NCI-H524 (cell line): ENCODE results near the gene SYNRG.
A peak's percentile ranks its signal among the peaks of the same experiment; 100 is the strongest.
"Not testable (repeated sequence)": the region's sequence is repeated elsewhere in the genome, so short reads cannot be mapped to it uniquely, and the experiment has no call there.

ENCODE experiments used
- DNase-seq, 2 experiments: peaks; one replicate each; lab custom pipeline; 2025; lab: John Stamatoyannopoulos, UW

The SYNRG gene

DNA sequence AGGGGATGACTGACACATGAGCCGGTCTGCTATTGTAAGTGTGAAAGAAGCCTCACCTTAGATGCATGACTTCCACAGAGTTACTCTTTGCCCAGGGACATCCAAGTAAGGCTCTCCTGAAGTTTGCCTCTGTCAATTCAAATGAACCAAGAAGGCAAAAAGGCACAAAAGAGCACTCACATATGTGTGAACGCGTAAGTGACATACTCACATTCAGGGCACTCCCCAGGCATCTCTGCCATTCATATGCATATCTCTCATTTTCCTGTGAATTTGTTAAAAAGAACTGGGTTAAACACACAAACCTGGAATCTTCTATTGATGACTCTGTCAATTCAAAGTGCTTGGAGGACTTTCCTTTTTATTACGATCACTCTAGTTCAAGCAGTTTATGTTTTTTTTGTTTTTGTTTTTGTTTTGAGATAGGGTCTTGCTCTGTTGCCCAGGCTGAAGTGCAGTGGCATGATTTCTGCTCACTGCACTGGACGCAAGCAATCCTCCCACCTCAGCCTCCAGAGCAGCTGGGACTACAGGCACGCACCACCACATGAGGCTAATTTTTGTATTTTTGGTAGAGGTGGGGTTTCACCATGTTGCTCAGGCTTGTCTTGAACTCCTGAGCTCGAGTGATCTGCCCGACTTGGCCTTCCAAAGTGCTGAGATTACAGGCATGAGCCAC lies 70.1 kb downstream of the SYNRG start:
- DNase-seq: no peak

DNA sequence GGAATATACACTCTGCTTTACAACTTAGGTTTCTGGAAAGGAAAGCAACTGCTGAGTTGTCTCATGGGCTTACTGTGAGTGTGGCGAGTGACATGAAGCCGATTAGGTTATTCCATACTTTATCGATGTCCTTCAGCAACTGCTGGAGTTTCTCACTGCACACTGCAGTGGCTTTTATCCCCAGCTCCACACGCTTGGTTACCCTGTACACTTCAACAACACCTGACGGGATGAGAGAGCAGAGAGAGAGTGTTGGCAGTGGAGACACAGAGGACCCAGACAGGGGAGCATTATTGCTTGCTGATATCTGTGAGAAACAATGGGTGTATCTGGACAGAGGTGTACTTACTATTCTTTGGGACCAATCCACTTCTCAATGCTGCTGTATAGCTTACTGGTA lies 73.3 kb downstream of the SYNRG start:
- DNase-seq: no peak

DNA sequence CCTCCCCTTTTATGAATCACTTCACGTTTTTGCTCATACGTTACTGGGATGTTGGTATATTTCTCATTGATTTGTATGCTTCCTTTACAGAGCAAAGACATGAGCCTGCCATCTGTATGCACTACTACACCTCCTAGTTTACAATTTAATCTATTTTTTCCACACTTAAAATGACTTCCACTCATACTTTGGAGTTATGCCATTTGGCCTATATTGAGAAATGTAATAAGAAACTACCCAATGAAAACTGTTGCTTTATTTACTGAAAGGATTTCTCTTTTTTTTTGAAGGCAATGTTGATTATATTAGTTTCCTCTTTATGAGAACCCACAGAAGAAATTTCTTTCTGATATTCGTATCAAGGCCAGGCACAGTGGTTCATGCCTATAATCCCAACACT lies 76.5 kb downstream of the SYNRG start:
- DNase-seq: no peak

DNA sequence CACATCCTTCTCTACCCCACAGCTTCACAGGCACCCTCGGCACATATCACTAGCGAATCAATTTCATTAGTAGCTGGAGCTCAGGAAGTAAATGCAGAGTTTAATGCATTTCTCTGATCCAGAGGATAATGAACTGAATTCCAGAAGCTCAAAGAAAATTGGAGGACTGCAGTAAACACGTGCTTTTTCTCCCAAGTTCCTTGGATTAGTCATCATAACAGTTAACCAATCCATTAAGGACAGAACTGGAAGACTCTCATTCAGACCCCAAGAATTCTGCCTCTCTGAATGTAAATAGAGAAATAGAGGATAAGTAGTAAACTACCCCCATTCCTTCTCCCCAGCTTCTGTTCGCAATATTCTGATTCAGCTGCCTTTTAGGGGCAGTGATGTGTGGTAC lies 78.8 kb downstream of the SYNRG start:
- no peak for DNase-seq

DNA sequence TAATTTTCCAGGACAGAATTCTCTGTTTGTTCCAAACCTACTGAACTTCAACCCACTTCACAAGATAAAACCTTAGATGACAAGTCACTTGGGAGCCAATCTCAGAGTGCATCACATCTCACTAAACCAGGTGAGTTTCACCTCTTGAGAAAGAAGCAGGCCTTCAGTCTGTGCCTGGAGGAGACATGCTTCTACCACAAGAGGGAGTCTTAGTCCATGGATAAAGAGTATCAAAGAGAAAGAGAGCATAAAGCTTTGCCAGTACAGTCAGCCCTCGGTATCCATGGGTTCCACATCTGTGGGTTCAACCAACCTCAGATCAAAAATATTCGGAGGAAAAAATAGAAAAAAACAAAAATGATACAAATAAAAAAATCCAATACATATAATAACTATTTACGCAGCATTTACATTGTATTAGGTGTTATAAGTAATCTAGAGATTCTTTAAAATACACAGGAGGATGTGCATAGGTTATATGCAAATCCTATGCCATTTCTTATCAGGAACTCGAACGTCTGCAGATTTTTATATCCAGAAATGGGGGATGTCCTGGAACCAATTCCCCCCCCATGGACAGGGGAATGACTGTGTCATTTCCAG lies 81.9 kb downstream of the SYNRG start:
- DNase-seq: peak; percentile 42 to 74

DNA sequence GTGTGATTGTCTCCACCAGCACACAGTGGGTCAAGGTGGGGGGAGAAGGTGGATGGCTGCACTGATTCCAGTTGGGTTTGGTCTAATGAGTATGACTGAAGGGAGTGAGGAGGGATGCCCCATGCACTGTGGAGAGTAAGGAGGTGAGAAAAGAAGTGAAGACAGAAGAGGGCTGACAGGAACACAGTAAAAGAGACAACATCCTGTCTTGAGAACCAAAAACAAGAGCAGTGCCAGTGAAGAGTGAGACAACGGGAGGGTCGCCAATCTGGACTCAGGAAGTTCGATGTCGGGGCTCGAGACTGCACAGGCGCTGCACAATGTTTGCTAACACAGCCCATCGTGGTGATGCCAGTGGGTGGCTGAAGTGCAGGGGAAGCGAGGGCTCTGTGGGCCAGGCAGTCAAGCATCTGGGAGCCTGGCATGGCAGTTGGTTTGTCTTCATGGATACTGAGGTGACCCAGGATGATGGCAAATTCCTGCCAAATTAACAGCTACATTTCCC lies 85.5 kb downstream of the SYNRG start:
- DNase-seq: no peak

DNA sequence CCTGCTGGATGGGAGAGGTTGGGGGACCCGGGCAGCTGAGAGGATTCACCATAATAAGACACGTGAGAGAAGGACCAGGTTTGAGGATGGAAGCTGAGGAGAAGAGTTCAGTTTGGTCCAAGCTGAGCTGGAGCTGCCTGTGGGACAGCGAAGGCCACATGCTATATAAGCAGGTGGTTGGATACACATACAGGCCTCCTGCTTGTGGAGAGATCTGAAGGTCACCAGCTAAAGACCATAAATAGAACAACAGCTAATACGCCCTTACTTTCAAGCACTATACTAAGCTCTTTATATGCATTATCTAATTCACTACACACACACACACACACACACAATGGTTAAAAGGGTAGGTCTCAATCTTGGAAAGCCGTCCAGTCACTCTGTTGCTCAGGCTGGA lies 87.4 kb downstream of the SYNRG start:
- no peak for DNase-seq

DNA sequence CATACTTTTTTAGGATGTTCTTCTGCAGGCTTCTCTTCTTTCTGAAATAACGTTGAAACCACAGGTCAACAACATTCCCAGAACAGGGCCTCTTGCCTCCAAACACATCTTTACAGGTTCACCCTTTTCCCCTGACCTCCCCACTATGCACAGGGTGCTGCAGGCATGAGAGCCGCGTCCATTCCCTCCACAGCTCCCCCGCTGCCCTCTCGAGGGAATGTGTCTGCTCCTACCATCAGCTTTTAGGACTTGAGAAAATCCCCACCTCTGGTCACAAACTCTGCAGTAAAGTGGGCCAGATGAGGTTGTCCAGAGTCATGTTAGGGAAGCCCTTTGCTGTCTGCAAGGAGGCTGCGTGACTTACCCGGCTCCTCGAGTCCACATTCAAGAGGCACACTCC lies 89.0 kb downstream of the SYNRG start:
- DNase-seq: no peak

DNA sequence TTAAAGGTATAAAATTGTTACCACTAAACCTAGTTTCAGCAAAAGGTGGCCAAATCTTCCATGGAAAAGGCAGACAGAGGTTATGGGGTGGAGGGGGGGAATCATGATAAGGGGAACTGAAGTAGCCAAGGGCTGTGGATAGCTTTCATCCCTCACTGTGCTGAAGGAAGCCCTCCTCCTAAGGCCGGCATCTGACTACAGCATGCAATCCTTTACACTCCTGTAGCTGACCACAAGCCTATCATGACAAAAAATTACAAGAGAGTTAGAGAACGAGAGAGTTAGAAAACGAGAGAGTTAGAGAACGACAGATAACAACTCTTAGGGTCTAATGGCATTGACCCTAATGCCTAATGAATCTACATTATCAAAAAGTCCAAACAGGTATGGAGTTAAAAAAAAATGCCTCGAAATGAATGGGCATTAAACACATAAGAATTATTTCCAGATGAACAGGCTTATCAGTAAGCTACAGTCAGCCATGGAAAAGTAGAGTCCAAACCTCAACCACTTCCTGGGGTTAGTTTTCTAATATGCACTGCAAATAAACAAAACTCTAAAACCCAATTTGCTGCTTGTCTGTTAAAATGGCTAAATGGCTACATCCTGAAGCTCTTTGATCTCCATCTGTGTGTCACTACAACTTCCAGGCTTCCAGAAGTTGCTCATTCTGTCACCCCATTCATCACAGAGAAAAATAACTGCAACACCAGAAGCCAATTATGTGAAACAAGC lies 89.8 kb downstream of the SYNRG start:
- DNase-seq: no peak

DNA sequence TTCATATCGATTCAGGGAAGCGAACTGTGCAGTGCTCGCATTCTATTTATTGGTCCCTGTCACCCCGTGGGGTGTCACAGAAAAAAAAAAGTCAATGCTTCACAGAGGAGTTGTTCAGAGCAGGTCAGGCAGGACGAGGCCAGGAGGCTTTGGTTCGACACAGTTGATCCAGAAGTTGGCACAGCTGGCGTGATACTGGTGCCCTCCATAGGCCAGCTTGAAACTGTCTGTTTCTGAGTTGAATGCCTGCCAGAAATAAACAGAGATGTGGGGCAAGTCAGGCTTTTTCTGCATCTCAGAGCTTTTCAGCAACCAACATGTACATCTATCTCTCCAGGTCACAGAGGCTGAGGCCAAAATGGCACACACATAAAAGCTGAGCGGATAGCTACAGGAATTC lies 90.4 kb downstream of the SYNRG start:
- DNase-seq: peak in 1 of 2 experiments; percentile 36

DNA sequence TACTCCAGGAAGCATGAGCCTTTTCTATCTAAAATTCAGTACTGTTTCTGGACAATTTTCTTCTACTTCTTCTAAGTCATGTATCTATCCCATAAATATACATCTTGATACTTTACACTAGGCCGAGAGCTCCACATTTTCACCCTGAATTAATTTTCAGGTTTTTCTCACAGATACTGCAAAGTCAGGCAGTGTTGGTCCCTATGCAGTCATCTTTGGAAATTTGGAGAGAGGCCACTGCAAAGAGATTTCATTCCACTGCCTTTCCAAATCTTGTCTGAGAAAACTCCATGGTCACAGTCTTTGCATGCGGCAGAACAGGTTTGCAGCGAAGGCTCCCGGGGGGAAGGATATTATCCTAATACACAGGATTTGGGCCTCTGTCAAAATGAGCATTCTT lies 91.3 kb downstream of the SYNRG start:
- no peak for DNase-seq

DNA sequence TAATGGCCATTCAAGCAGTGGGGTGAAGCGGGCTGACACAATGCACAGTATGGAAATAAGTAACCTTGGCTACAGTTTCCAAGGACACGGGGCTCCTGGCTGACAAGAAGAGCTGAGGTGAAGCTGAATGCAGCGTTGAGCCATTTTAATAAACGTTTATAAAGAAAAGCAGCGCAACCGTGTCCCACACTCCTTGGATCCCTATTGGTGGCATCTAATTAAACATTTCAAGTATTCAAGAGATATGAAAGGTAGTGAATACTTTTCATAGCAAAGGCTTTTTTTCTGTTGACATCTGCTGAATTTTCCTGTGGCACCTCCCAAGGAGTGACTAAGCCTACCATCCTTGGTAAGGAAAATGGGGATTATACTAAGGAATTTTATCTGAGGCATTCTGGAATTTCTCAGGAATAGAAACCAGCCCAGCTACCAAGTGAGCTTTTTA lies 93.1 kb downstream of the SYNRG start:
- DNase-seq: no peak

DNA sequence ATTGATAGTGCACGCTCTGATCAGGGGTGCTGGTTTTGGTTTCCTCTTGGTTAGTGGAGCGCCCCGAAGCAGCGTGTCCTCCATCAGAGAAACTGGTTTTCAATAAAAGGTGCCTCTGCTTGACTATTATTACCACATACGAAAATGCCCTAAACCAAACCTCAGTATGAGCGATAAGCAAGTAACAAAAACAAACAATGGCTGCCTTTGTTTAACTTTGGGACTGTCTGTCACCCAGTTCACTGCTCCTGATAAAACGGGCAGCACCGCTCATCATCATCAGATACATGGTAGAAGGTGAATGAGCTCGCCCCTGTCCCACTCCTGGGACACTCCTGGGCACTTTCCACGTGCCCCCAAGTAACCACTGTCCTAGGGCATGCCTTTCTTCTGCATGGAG lies 95.5 kb downstream of the SYNRG start:
- no peak for DNase-seq

DNA sequence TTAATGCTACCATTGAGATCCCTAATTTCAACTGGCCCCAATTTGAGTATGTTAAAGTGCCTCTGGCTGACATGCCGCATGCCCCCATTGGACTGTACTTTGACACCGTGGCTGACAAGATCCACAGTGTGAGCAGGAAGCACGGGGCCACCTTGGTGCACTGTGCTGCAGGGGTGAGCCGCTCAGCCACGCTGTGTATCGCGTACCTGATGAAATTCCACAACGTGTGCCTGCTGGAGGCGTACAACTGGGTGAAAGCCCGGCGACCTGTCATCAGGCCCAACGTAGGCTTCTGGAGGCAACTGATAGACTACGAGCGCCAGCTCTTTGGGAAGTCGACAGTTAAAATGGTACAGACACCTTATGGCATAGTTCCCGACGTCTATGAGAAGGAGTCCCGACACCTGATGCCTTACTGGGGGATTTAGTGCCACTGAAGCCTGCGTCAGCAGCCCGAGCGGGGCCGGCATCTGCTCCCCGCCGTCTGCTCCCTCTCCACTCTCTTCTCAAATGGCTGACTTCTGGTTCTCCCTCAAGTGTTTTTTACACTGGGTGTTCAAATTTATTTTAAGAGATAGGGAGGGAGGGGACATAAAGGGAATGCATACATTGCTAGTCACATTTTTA lies 96.7 kb downstream of the SYNRG start:
- DNase-seq: peak; percentile 98 to 99

DNA sequence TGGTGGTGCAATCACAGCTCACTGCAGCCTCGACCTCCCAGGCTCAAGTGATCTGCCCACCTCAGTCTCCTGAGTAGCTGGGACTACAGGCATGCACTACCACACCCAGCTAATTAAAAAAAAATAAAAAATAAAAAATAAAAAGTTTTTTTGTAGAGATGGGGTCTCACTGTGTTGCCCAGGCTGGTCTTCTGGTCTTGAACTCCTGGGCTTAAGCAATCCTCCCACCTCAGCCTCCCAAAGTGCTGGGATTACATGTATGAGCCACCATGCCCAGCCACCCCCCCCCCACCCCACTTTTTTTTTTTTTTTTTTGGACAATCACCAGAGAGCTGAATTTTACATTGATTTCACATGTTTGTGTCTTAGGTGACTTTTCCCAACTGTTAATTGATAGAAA lies 97.6 kb downstream of the SYNRG start:
- DNase-seq: not testable (repeated sequence)

DNA sequence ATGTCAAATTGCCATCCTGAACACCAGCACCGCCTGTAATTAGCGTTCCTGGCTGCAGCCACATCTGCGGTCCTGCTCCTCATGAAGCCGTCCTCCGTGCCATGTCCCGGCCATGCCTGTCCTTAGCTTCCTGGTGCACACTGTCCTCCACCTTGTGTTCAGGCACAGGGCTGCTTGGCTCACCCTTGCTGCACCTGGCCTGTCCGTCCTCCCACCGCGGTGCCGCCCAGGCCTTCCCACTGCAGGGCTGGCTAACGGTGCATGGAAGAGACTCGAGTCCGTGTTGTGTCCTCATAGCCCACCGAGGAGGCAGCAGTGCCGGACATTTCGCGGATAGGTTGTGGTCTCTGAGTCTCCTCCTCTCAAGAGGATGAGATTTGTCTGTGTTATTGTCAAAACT lies 99.2 kb downstream of the SYNRG start:
- no peak for DNase-seq

DNA sequence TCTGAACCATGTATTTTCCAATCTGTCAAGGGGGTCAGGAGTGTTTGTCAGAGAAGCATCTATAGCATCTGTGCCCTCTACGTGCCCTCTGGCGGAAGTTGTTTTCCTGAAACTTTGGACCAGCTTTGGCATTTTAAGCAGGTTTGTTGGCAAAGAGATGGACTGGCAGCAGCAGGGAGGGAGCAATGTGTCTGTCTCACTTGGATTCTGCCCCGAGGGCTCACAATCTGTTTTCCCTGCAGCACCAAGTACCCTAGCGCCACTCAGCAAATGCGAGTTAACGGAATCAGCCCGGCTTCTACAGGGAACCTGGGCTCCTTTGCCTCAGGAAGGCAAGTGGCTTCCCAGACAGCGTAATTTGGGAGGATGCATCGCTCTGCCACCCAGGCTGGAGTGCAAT lies 102.1 kb downstream of the SYNRG start:
- DNase-seq: peak; percentile 79 to 85

DNA sequence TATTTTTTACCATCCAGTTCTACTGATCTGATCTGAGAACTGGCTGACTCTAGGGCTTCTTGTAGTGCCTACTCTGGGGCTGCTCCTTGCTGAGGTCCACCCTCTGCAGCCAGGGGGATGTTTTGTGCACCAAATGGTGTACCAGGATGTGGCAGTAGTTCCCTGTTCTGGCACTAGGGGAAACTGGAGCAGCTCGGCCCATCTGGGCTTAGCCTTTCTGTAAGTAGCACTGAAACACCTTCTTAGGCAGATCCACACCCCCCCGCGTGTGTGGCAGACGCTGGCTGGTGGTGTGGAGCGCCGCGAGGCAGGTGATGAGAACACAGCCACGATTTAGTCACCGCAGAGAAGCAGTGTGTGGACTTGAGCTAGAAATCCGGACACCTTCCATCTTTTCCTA lies 102.5 kb downstream of the SYNRG start:
- peak; percentile 91 to 96 for DNase-seq

DNA sequence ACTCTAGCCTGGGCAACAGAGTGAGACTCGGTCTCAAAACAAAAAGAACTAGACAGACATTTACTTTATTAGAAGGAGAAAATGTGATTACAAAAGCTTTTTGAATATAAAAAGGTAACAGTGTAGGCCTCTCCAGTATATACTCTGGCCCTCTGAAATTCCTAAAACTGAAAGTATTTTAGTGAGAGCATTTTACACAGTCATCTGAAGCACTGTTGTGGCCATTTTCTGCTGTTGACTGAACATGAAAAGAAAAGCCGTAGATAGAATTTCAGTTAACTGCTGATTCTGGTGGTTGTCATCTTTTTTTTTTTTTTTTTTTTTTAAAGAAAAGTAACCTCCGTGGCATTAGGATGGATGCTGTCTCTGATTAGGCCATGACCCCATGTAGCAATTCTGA lies 103.9 kb downstream of the SYNRG start:
- DNase-seq: no peak

DNA sequence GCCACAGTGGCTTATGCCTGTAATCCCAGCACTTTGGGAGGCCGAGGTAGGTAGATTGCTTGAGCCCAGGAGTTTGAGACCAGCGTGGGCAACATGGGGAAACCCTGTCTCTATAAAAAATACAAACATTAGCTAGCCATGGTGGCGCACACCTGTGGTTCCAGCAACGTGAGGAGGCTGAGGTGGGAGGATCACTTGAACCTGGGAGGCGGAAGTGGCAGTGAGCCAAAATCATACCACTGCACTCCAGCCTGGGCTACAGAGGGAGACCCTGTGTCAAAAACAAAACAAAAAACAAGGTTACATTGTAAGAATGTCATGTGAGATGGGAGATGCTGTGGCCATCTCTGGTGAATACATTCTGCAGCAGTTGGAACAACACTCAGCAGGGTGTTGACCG lies 106.1 kb downstream of the SYNRG start:
- no peak for DNase-seq

DNA sequence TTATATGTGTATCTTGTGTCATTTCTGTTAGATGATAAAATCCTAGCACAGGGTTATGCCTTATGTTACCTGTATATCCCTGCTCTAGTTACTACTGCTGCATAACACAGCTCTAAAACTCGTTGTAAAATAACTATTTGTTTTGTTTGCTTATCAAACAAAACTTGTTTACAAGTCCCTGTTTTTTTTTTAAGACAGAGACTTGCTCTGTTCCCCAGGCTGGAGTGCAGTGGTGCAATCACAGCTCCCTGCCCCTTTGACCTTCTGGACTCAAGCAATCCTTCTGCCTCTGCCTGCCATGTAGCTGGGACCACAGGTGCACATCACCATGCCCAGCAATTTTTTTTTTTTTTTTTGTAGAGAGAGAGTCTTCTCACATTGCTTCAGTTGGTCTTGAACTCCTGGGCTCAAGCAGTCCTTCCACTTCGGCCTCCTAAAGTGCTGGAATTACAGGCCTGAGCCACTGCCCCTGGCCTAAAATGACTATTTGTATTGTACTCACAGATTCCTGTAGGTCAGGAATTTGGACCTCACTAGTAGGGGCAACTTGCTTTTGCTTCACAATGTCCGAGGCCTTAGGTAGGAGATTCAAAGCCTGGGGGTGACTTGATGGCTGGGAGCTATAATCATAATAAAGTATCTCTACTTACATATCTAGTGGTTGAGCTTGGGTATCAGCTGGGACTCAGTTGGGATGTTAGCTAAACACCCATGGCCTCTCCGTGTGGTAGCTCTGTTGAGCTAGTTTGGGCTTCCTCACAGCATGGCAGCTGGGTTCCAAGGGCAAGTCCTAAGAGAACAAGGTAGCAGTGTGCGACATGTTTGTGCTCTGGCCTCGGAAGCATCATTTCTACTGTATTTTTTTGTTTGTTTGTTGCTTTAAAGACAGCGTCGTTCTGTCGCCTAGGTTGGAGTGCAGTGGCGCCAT lies 106.9 kb downstream of the SYNRG start:
- no peak for DNase-seq

DNA sequence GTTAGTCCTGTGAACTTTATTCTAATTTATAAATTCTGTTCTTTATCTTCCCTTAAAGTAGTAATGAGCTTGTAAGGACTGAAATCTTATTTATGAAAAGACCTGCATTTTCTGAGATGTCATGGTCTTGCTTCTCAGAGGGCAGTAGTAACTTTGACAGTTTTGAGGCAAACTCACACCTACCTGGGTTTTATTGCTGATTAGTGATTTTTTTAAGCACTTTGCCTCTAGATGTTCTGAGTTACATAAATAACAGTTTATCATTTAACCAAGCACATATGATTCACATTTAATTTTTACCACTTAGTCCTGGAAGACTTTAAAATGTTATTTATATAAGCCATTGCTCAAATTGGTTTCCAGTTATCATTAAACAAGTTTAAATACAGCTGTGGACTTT lies 108.8 kb downstream of the SYNRG start:
- no peak for DNase-seq
